HG02885 (cell line): ENCODE measurements around the gene KRT7.
A peak's percentile ranks its signal among the peaks of the same experiment; 100 is the strongest.
"Not testable (repeated sequence)": the region's sequence is repeated elsewhere in the genome, so short reads cannot be mapped to it uniquely, and the experiment has no call there.

Source experiments
- ATAC-seq: cut with Tn5 transposase; IDR thresholded peaks from one replicate; pipeline ENCODE4 v1.9.1; 2021; ENCODE audit warnings: mild to moderate bottlenecking; ENCODE audit not compliant: unreplicated experiment, poor library complexity

Gene KRT7

DNA sequence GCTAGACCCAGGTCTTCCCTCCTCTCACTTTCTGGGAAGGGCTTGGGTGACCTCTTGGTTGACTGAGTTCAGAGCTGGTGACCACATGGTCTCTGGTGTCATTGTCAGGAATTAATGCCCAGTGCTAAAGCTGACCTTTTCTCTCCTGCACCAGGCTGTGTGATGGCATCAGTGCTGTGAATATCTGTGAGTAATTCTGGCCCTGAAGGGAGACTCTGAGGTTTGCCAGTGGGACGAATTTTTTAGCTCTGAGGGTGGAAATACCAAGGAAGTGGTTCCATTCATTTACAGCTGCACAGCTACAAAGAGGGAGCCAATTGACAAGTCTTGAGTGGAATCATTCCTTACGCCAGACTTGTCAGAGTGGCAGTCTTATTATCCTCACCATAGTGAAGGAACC lies 35.2 kb downstream of the KRT7 start:
- no peak for ATAC-seq

DNA sequence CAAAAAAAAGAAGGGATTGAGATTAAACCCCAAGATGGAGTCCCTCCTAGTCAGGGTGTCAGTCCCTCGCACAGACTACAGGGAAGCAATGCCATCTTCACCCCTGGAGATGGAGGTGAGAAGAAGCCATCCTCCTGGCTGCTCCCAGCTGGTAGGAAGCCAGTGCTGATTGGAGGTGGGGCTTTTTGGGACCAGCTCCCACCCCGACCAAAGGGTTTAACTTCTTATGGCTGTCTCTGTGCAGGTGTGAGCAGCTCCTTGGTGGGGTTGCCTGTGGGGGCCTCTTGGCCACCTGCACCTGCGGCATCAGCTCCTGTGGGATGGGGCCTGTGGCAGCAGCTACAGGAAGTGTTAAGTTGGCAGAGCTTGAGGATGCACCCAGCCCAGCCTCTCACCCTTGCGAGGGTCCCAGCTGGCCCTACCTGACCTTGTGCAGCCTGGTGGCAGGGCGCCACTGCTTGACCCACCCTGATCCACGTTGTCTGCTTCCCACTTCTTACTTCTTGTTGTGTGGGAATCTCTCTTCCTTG lies 37.6 kb downstream of the KRT7 start:
- no peak for ATAC-seq

GRCh38 chr12:52271158-52271557 lies 38.1 kb downstream of the KRT7 start:
- ATAC-seq, result no peak

DNA sequence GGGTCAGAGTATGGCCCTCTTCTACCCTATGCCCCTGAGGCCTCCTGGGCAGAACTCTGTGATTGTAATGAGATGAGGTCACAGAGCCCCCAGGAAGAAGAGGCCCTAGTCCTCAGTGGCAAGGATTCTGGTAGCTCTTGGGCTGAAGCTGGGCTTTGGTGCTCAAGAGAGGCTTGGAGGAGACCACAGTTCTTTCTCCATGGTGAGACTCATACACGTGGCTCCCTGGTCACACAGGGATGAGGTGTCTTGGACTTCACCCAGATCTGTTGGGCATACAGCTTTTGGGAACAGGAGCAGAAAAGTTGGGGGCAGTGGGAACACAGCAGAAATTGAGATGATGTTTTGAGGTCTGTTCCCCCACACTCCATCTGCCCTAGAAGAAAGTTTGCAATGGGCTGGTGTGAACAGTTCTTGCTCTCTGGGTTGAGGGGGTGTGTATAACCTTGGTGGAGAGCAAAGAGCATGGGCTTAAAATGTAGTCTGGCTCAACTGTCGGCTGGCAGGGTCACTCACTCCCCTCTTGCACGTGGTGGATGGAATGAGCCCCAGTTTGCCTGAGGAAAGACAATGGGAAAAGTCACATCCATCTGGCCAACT lies 41.6 kb downstream of the KRT7 start, which contains the start of gene KRT86:
Gene KRT86, plus strand, starts transcription at position 125 of the 600 bp plus-strand sequence. CDS start 27,272 bp downstream, outside the sequence.
- no peak for ATAC-seq

DNA sequence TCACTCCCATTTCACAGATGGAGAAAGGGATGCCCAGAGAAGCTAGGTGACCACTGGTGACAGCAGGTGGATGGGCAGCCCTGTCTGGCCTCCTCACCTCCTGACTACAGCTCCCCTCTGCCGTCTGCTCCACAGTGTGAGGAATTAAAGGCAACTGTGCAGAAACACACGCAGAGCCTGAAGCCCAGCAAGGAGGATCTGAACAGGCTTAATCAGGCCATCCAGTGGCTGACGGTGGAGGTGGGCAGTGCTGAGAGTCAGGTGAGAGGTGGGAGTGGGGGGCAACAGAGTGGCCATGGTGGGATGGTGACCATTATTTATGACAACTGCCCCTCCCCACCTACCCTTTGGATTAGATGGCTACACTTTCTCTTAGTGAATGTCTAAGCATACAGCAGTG lies 42.6 kb downstream of the KRT7 start:
- no peak for ATAC-seq

GRCh38 chr12:52277486-52278245 lies 44.6 kb downstream of the KRT7 start:
- ATAC-seq, result no peak

- peak; percentile 79 for ATAC-seq
These were observed 45.8 kb downstream of the KRT7 start for GRCh38 chr12:52278575-52279421.

GRCh38 chr12:52279422-52280318 lies 46.6 kb downstream of the KRT7 start:
- no peak for ATAC-seq

- ATAC-seq, result no peak
These were observed 47.3 kb downstream of the KRT7 start for GRCh38 chr12:52280319-52280795.

DNA sequence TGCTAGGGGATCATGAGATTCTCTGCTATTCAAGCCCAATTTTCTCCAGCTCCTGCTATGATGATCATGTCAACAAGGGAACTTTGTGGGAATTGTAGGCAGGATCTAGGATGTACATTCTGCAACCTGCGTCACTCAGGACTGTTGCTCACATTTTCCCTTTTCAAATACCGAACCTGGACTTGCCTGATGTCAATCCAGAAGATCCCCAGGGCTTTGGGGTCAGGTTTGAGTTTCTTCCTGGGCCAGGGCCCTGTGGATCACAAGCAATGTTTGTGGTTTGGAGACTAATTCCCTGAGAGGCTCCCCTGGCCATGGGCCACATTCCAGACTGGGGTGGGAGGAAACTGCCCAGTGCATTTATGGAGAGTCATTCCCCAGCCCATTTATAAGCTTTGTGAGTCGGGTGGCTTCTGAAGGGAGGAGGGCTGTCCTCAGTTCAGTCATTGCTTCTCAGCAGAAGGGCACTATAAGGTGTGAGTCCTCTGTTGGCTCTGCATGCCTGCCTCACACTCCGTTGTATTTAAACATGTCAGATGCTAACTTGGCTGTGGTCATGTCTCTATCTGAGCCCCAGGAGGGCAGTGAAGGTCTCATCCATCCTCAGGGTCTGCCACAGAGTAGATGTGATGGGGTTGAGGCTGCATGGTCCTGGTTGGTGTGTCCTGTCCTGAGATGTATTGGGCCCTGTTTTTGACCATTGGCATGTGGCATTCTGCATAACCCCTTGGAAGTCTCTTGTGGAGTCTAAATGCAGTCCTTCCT lies 47.9 kb downstream of the KRT7 start:
- no peak for ATAC-seq

GRCh38 chr12:52284562-52285171 lies 51.6 kb downstream of the KRT7 start:
- ATAC-seq, result no peak

DNA sequence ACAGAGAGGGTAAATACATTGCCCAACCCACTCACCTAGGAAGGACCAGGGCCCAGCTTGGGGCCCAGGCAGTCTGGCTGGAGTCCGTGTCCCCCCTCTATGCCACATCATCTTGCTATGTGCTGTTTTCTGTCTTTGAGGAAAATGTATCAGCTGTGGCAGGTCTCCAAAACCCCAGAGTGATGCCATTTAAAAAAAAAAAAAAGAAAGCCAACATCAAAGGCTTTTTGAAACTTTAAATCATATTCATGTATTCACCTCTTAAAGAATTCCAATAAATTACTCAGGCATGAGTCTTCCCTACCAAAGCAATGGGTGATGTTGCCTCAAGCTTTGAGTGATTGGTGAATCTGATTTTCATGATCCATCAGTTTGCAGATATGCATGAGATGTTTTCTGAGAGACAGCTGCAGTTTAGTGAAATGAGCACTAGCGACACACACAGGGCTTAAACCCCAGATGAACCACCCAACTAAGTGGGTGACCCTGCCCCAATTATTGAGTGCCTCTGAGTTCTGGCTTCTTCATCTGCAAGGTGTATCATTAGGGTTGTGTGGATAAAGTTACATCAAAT lies 52.2 kb downstream of the KRT7 start:
- no peak for ATAC-seq

DNA sequence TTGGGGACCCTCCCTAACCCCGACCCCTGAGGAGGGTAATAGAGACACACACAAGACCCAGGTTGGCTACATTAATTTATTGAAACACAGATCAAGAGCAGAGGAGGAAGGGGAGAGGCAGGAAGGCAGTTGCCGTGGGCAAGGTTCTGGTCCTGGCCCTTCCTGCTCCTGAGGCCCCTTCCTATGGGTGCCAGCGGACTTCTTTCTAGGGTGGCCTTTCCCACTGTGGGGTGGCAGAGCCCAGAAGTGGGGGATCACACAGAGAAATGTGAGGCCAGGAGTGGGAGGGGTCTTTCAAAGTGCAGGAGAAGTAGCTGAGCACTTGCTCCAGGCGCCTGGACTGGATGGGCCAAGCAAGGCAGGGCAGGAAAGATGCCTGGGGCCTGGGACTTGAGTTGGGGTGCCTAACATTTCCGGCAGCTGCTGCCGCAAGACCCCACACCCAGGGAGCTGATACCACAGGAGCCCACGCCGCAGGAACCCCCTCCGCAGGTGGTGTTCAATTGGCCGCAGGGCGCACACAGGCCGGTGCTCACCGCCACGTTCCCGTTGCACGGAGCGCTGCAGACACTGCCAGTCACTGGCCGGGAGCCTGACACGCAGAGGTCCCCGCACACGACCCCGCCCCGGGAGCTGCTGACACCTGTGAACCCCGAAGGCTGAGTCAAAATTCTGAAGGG lies 52.9 kb downstream of the KRT7 start:
- ATAC-seq, result no peak

DNA sequence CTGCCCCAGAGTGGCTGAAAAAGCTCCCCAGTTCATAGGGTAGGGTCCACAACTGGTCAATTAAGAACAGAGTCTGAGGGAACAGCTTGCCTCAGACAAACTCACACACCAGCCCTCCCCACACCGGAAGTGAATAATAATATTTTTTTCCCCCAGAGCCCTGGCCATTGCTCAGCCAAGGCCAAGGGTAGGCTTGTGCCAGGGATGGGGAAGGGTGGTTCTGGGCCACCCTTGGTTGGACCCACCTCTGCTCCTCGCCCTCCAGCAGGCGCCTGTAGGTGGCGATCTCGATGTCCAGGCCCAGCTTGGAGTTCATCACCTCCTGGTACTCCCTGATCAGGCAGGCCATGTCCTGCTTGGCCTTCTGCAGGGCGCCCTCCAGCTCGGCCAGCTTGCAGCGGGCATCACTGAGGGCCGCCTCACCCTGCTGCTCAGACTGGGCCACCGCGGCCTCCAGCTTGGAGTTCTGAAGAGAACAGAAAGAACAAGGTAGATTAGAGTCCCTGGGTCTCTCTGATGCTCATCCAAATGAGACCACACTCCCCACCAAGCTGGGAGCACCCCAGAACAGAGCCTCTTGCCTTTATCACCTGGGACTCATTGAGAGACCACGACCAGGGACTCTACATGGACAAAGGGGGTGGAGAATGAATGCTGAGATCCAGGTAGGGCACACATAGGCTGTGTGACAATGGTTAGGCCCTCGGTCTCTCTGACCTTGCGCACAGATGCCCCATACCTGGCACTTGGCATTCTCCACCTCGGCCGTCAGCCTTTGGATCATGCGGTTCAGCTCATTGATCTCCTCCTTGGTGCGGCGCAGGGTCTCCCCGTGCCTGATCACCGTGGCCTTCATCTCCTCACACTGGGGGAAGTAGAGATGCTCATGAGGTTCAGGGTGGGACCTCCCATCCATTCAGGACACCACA lies 54.1 kb downstream of the KRT7 start:
- not testable (repeated sequence) for ATAC-seq

DNA sequence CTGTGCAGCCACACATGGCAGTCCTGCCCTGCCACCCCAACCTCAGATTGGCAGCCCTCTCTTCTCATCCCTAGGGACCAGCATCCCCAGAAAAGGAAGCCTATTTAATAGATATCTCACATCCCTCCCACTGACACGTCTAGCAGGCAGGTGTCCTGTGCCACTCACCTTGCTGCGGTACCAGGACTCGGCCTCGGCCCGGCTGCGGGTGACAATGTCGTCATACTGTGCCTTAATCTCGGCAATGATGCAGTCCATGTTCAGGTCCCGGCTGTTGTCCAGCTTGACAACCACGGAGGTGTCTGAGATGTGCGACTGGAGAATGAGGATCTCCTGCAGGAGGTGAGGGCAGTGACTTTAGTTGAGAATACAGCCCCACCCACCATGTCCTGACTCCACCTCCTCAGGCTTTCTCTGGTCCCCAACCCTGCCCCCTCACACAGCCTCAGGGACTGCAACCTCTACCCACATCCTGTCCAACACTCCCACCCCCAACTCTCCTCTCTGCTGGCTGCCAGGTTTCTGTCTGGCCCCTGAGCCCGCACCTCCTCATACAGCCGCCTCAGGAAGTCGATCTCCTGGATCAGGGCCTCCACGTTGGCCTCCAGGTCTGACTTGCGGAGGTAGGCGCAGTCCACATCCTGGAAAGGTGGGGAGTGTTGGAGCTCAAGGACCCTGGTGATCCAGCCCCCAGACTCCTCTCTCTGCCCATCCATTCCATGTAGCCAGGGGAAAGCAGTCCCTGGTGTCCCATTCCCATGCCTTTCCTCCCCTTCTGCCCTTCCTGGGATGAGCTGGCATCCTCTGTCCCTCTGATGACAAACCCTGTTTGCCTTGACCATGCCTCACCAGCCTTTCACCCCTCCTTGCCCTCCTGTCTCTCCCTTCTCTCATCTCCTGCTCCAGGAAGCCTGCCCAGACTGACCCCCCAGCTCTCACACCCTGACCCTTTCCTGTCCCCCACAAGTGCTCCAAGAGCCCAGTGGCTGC lies 55.1 kb downstream of the KRT7 start:
- ATAC-seq, result peak; percentile 96
